ENCODE measurements around the gene RPL31. TPM values are rescaled to one million over a fixed set of nuclear protein-coding genes. Genes with fewer than 3 reads are reported as not detected.

Gene RPL31
- total RNA-seq, 1 donor from 2014 or later: 1,122 TPM

- H3K4me3 ChIP-seq: no peak overlapping the region
- peaks cover 0 to 8% of the 10 kb centered on the region in 2 donors for H3K36me3 ChIP-seq
- no peaks in the 10 kb centered on the region for H3K27me3 ChIP-seq
- TF ChIP-seq, protein P1, sequence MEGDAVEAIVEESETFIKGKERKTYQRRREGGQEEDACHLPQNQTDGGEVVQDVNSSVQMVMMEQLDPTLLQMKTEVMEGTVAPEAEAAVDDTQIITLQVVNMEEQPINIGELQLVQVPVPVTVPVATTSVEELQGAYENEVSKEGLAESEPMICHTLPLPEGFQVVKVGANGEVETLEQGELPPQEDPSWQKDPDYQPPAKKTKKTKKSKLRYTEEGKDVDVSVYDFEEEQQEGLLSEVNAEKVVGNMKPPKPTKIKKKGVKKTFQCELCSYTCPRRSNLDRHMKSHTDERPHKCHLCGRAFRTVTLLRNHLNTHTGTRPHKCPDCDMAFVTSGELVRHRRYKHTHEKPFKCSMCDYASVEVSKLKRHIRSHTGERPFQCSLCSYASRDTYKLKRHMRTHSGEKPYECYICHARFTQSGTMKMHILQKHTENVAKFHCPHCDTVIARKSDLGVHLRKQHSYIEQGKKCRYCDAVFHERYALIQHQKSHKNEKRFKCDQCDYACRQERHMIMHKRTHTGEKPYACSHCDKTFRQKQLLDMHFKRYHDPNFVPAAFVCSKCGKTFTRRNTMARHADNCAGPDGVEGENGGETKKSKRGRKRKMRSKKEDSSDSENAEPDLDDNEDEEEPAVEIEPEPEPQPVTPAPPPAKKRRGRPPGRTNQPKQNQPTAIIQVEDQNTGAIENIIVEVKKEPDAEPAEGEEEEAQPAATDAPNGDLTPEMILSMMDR (IDR thresholded peaks at IDR 0.05): no peak
- no peak for TF ChIP-seq POLR2AphosphoS5 (IDR thresholded peaks at IDR 0.05; ENCODE audit: insufficient read depth in 1 of 2, low read depth in 1 of 2)
- no peak for TF ChIP-seq POLR2A (IDR thresholded peaks at IDR 0.05)
- no peaks in the 10 kb centered on the region for H3K9me3 ChIP-seq
- DNase-seq (ENCODE audit: extremely low spot score in 2 of 2): no peak
- intact Hi-C loops (cut with DNase I): no loop called here
- no peaks in the 10 kb centered on the region for H3K4me1 ChIP-seq
- no peak overlapping the region for H3K27ac ChIP-seq
Measured at GRCh38 chr2:101026923-101027469, 24.9 kb downstream of the RPL31 start.

DNA sequence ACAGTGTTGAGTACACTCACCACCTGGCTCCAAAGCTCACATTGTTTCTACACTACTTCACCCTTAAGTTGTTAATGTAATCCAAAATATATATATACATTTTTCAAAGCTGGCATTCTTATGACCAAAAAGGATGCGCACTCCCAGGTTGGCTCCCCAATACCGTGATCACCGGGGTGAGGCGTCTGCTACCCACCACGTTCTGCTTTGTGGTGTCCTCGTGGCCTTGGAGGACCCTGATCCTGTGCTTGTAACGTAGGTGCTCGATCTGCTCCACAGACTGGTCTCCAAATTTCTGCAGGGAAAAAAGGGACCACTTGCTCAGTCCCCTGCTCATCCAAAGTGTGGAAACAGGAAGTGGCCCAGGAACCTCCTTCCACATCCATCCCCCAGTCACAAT is 25.8 kb downstream of the RPL31 start:
- intact Hi-C loops (cut with DNase I): no loop called here
- Histone ChIP-seq H3K36me3 (peaks cover 0 to 15% of the 10 kb centered on the region in 2 donors), H3K9me3 (no peaks in the 10 kb centered on the region), H3K4me3 (no peak overlapping the region), H3K27me3 (no peaks in the 10 kb centered on the region), H3K4me1 (no peaks in the 10 kb centered on the region), H3K27ac (no peak overlapping the region)
- no peak for DNase-seq (ENCODE audit: extremely low spot score in 2 of 2)
- TF ChIP-seq POLR2AphosphoS5 (IDR thresholded peaks at IDR 0.05; ENCODE audit: insufficient read depth in 1 of 2, low read depth in 1 of 2): no peak
- TF ChIP-seq, protein P1 (IDR thresholded peaks at IDR 0.05): no peak
- TF ChIP-seq POLR2A (IDR thresholded peaks at IDR 0.05): no peak

DNA sequence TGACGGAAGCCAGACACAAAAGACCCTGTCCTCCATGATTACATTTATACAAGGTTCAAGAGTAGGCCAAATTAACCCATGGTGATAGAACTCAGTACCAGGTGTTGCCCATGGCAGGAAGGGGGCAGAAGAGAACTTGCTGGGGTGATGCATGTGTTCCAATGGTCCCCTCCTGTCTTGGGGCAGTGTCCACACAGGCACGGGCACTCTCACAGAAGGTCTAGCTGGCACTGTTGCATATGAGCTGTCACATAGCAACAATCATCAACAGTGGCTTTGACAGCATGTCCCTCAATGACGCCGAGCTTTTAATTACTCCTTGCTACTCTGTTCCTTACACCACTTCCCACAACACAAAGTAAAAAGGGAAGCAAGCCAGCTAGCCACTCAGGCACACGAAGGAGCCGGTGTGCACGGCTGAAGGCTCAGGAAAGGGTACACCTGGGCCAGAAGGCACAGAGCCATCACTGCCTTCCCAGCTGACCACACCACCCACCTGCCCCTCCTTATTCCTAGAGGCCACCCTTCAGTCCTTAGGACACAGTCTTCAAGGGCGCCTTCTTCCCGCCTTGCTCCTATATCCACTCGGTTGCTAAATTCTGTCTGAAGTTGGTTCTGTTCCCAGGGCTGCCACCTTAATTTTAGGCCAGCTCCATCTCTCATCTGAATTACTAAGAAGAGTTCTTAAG is 28.9 kb downstream of the RPL31 start:
- Histone ChIP-seq H3K27me3 (no peaks in the 10 kb centered on the region), H3K27ac (no peak overlapping the region), H3K9me3 (no peaks in the 10 kb centered on the region), H3K36me3 (peaks cover 0 to 36% of the 10 kb centered on the region in 2 donors), H3K4me3 (no peak overlapping the region), H3K4me1 (no peaks in the 10 kb centered on the region)
- DNase-seq (ENCODE audit: extremely low spot score in 2 of 2): no peak
- TF ChIP-seq POLR2A (IDR thresholded peaks at IDR 0.05): no peak
- TF ChIP-seq, protein P1 (IDR thresholded peaks at IDR 0.05): no peak
- no peak for TF ChIP-seq POLR2AphosphoS5 (IDR thresholded peaks at IDR 0.05; ENCODE audit: insufficient read depth in 1 of 2, low read depth in 1 of 2)
- intact Hi-C loops (cut with DNase I): no loop called here

DNA sequence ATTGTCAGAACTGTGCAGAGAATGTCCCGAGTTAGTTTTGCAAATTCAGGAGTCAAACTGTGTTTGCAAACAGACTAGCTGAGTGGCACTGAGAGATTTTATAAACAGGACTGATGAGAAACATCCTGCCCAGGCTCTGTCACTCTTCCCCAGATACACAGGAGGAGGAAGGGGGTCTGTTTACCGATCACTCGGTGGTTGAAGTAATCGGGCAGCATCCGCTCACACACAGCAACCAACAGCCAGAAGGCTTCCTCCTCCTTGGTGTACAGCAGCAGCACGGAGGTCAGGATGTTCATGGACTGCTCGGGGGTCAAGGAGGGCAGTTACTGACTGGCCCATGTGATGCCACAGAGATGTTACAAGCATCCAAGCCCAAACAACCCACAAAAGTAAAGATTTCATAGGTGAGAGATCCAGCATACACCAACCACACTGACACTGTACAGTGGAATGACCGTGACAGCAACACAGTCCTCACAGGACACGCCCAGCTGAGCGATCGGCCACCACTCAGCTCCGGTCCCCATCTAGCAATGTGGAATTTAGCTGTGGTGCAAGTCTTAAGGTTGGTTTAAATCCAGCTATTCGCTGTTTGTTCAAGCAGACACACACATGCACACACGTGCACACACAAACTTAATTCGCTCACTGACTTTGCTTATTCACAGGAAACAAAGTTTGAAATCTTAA is 30.1 kb downstream of the RPL31 start:
- no peaks in the 10 kb centered on the region for H3K27me3 ChIP-seq
- TF ChIP-seq POLR2AphosphoS5 (IDR thresholded peaks at IDR 0.05; ENCODE audit: insufficient read depth in 1 of 2, low read depth in 1 of 2): no peak
- no peak for TF ChIP-seq POLR2A (IDR thresholded peaks at IDR 0.05)
- TF ChIP-seq, protein P1 (IDR thresholded peaks at IDR 0.05): no peak
- H3K27ac ChIP-seq: no peak overlapping the region
- H3K4me1 ChIP-seq: no peaks in the 10 kb centered on the region
- H3K4me3 ChIP-seq: no peak overlapping the region
- no peak for DNase-seq (ENCODE audit: extremely low spot score in 2 of 2)
- H3K36me3 ChIP-seq: peaks cover 0 to 44% of the 10 kb centered on the region in 2 donors
- H3K9me3 ChIP-seq: no peaks in the 10 kb centered on the region
- intact Hi-C loops (cut with DNase I): no loop called here

- peaks cover 0 to 54% of the 10 kb centered on the region in 2 donors for H3K36me3 ChIP-seq
Measured at GRCh38 chr2:101036562-101036961, 34.5 kb downstream of the RPL31 start.

More at GRCh38 chr2:101036562-101036961, 34.5 kb downstream of the RPL31 start:
- intact Hi-C loops (cut with DNase I): no loop called here
- Histone ChIP-seq H3K9me3 (no peaks in the 10 kb centered on the region), H3K27me3 (no peaks in the 10 kb centered on the region), H3K4me1 (no peaks in the 10 kb centered on the region), H3K27ac (no peak overlapping the region), H3K4me3 (no peak overlapping the region)
- no peak for DNase-seq (ENCODE audit: extremely low spot score in 2 of 2)
- TF ChIP-seq, protein P1 (IDR thresholded peaks at IDR 0.05): no peak
- TF ChIP-seq POLR2AphosphoS5 (IDR thresholded peaks at IDR 0.05; ENCODE audit: insufficient read depth in 1 of 2, low read depth in 1 of 2) (no peak), POLR2A (IDR thresholded peaks at IDR 0.05) (no peak)
